ENCODE data around the gene PLA2G4B. TPM values are rescaled to one million over a fixed set of nuclear protein-coding genes. Genes with fewer than 3 reads are reported as not detected.

The PLA2G4B gene
- total RNA-seq, 1 experiment from 2014 or later: 11.0 TPM

DNA sequence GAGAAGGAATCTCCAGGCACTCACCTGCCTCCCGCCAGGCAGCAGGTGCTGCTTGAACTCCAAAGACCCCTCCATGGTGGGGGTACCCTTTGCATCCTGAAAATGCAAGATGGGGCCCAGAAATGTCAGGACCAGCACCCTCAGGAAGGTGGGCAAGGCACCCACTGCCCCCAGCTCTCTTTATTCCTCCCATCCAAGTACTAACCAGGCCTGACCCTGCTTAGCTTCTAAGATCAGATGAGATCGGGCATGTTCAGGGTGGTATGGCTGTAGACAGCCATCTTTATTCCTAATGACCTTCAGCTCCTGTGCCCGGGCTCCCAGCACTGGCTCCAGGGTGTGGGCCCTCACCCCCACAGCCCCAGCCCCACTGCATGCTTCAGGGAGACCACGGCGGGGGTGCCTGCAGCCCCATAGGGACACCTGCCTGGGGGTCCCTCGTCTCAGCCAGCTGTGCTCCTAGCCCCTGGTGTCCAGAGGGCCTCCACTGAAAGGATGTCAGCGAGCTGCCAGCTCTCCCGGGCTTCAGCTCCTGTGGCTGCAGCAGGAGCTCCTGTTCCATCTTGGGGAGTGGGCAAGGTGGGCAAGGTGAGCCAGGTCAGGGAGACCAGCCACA, 13.2 kb downstream of the PLA2G4B start:
- TF ChIP-seq FOXJ3 (CRISPR knock-in tag; IDR thresholded peaks at IDR 0.05; ENCODE audit: borderline replicate concordance) (no peak), JUN (CRISPR knock-in tag; IDR thresholded peaks at IDR 0.05) (no peak), ZBTB21 (CRISPR knock-in tag; IDR thresholded peaks at IDR 0.05; ENCODE audit: borderline replicate concordance) (no peak)
- TF ChIP-seq, protein P1, sequence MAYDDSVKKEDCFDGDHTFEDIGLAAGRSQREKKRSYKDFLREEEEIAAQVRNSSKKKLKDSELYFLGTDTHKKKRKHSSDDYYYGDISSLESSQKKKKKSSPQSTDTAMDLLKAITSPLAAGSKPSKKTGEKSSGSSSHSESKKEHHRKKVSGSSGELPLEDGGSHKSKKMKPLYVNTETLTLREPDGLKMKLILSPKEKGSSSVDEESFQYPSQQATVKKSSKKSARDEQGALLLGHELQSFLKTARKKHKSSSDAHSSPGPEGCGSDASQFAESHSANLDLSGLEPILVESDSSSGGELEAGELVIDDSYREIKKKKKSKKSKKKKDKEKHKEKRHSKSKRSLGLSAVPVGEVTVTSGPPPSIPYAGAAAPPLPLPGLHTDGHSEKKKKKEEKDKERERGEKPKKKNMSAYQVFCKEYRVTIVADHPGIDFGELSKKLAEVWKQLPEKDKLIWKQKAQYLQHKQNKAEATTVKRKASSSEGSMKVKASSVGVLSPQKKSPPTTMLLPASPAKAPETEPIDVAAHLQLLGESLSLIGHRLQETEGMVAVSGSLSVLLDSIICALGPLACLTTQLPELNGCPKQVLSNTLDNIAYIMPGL (CRISPR knock-in tag; IDR thresholded peaks at IDR 0.05): no peak
- TF ChIP-seq, protein P2, sequence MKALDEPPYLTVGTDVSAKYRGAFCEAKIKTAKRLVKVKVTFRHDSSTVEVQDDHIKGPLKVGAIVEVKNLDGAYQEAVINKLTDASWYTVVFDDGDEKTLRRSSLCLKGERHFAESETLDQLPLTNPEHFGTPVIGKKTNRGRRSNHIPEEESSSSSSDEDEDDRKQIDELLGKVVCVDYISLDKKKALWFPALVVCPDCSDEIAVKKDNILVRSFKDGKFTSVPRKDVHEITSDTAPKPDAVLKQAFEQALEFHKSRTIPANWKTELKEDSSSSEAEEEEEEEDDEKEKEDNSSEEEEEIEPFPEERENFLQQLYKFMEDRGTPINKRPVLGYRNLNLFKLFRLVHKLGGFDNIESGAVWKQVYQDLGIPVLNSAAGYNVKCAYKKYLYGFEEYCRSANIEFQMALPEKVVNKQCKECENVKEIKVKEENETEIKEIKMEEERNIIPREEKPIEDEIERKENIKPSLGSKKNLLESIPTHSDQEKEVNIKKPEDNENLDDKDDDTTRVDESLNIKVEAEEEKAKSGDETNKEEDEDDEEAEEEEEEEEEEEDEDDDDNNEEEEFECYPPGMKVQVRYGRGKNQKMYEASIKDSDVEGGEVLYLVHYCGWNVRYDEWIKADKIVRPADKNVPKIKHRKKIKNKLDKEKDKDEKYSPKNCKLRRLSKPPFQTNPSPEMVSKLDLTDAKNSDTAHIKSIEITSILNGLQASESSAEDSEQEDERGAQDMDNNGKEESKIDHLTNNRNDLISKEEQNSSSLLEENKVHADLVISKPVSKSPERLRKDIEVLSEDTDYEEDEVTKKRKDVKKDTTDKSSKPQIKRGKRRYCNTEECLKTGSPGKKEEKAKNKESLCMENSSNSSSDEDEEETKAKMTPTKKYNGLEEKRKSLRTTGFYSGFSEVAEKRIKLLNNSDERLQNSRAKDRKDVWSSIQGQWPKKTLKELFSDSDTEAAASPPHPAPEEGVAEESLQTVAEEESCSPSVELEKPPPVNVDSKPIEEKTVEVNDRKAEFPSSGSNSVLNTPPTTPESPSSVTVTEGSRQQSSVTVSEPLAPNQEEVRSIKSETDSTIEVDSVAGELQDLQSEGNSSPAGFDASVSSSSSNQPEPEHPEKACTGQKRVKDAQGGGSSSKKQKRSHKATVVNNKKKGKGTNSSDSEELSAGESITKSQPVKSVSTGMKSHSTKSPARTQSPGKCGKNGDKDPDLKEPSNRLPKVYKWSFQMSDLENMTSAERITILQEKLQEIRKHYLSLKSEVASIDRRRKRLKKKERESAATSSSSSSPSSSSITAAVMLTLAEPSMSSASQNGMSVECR (CRISPR knock-in tag; IDR thresholded peaks at IDR 0.05; ENCODE audit: borderline replicate concordance): no peak
- TF ChIP-seq, protein P3, sequence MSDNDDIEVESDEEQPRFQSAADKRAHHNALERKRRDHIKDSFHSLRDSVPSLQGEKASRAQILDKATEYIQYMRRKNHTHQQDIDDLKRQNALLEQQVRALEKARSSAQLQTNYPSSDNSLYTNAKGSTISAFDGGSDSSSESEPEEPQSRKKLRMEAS (CRISPR knock-in tag; IDR thresholded peaks at IDR 0.05): no peak
- TF ChIP-seq, protein P4, sequence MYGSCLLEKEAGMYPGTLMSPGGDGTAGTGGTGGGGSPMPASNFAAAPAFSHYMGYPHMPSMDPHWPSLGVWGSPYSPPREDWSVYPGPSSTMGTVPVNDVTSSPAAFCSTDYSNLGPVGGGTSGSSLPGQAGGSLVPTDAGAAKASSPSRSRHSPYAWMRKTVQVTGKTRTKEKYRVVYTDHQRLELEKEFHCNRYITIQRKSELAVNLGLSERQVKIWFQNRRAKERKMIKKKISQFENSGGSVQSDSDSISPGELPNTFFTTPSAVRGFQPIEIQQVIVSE (CRISPR knock-in tag; IDR thresholded peaks at IDR 0.05; ENCODE audit: borderline replicate concordance): no peak
- POLR2A ChIA-PET: interaction anchor here (0.6 to 2.0 kb wide), 4 partner anchors 12 to 515 kb away, joined by 3 to 5 read pairs (median 4); no protein-coding TSS in a partner anchor
- H3K27ac Mint-ChIP-seq: no peak overlapping the region
- no peaks in the 10 kb centered on the region for H3K27me3 Mint-ChIP-seq (ENCODE audit: low read depth)
- CTCF ChIA-PET: interaction anchor here (0.6 to 4.4 kb wide), 7 partner anchors 24 to 105 kb away, joined by 3 to 37 read pairs (median 4); partner anchors contain the start of gene MAPKBP1
- H3K36me3 Mint-ChIP-seq: peaks cover 10% of the 10 kb centered on the region
- no peak for ATAC-seq
- no peaks in the 10 kb centered on the region for H3K9me3 Mint-ChIP-seq
- no peak for DNase-seq (ENCODE audit: low spot score)
- peaks cover 4% of the 10 kb centered on the region for H3K4me1 Mint-ChIP-seq
- H3K4me3 Mint-ChIP-seq: no peak overlapping the region

DNA sequence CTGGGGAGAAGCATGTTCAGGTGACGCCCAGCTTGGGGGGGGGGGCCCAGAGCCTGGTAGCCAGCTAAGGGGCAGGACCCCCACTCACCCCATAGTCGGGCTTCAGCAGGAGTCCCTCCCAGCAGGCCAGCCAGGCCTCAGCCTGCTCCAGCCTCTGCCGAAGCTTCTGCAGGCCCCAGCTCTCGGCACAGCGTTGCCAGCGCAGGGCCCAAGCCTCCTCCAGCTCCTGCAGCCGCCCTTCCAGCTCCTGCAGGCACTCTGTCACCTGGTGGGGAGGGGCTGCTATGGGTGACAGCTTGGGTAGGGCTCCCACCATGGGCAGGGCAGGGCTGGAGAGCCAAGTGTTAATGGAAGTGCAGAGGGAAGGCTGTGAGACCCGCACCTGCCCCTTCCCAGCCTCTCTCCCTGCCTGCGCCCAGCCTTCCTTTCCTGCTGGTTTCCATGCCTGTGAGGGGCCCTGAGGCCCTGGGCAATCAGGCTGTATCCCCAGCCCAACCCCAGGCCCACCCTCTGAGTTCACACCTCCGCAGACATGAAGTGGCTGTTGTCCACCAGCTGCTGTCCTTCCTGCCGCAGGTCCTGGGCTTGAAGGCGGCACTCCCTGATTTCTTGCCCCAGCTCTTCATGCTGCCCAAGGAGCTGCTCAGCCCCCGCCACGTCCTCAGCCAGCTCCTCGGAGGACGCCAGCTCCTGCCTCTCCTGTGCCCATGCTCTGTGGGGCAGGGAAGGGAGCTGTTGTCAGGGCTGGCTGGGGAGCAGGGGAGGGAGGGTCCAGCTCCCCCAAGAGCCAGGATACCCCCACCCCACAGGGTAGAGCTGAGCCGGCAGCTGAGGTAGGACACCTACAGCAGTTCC, 14.3 kb downstream of the PLA2G4B start:
- POLR2A ChIA-PET: interaction anchor here (0.7 to 1.8 kb wide), 3 partner anchors 12 to 28 kb away, joined by 3 to 5 read pairs (median 3); no protein-coding TSS in a partner anchor
- Mint-ChIP-seq H3K27me3 (ENCODE audit: low read depth) (no peaks in the 10 kb centered on the region), H3K27ac (no peak overlapping the region), H3K9me3 (no peaks in the 10 kb centered on the region), H3K4me1 (peaks cover 4% of the 10 kb centered on the region), H3K36me3 (peaks cover 7% of the 10 kb centered on the region), H3K4me3 (no peak overlapping the region)
- CTCF ChIA-PET: interaction anchor here (0.6 to 4.4 kb wide), 4 partner anchors 52 to 291 kb away, joined by 3 to 37 read pairs (median 12); partner anchors contain the start of gene MAPKBP1
- no peak for ATAC-seq
- no peak for DNase-seq (ENCODE audit: low spot score)
- TF ChIP-seq, protein P5, sequence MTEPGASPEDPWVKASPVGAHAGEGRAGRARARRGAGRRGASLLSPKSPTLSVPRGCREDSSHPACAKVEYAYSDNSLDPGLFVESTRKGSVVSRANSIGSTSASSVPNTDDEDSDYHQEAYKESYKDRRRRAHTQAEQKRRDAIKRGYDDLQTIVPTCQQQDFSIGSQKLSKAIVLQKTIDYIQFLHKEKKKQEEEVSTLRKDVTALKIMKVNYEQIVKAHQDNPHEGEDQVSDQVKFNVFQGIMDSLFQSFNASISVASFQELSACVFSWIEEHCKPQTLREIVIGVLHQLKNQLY (CRISPR knock-in tag; IDR thresholded peaks at IDR 0.05): no peak
- TF ChIP-seq SP1 (CRISPR knock-in tag; conservative IDR thresholded peaks at IDR 0.05) (no peak), ETV6 (CRISPR knock-in tag; IDR thresholded peaks at IDR 0.05) (no peak), EMX1 (CRISPR knock-in tag; IDR thresholded peaks at IDR 0.05) (no peak), GABPB1 (CRISPR knock-in tag; IDR thresholded peaks at IDR 0.05) (no peak), ZNF416 (CRISPR knock-in tag; IDR thresholded peaks at IDR 0.05) (no peak), TEAD4 (CRISPR knock-in tag; IDR thresholded peaks at IDR 0.05) (no peak), ZNF121 (CRISPR knock-in tag; IDR thresholded peaks at IDR 0.05) (no peak), HMGA2 (CRISPR knock-in tag; IDR thresholded peaks at IDR 0.05) (no peak), RORB (CRISPR knock-in tag; IDR thresholded peaks at IDR 0.05) (no peak), GRHL2 (CRISPR knock-in tag; IDR thresholded peaks at IDR 0.05; ENCODE audit: insufficient replicate concordance, severe bottlenecking) (no peak)
- TF ChIP-seq, protein P6, sequence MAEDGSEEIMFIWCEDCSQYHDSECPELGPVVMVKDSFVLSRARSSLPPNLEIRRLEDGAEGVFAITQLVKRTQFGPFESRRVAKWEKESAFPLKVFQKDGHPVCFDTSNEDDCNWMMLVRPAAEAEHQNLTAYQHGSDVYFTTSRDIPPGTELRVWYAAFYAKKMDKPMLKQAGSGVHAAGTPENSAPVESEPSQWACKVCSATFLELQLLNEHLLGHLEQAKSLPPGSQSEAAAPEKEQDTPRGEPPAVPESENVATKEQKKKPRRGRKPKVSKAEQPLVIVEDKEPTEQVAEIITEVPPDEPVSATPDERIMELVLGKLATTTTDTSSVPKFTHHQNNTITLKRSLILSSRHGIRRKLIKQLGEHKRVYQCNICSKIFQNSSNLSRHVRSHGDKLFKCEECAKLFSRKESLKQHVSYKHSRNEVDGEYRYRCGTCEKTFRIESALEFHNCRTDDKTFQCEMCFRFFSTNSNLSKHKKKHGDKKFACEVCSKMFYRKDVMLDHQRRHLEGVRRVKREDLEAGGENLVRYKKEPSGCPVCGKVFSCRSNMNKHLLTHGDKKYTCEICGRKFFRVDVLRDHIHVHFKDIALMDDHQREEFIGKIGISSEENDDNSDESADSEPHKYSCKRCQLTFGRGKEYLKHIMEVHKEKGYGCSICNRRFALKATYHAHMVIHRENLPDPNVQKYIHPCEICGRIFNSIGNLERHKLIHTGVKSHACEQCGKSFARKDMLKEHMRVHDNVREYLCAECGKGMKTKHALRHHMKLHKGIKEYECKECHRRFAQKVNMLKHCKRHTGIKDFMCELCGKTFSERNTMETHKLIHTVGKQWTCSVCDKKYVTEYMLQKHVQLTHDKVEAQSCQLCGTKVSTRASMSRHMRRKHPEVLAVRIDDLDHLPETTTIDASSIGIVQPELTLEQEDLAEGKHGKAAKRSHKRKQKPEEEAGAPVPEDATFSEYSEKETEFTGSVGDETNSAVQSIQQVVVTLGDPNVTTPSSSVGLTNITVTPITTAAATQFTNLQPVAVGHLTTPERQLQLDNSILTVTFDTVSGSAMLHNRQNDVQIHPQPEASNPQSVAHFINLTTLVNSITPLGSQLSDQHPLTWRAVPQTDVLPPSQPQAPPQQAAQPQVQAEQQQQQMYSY (CRISPR knock-in tag; IDR thresholded peaks at IDR 0.05): no peak
- TF ChIP-seq, protein P7, sequence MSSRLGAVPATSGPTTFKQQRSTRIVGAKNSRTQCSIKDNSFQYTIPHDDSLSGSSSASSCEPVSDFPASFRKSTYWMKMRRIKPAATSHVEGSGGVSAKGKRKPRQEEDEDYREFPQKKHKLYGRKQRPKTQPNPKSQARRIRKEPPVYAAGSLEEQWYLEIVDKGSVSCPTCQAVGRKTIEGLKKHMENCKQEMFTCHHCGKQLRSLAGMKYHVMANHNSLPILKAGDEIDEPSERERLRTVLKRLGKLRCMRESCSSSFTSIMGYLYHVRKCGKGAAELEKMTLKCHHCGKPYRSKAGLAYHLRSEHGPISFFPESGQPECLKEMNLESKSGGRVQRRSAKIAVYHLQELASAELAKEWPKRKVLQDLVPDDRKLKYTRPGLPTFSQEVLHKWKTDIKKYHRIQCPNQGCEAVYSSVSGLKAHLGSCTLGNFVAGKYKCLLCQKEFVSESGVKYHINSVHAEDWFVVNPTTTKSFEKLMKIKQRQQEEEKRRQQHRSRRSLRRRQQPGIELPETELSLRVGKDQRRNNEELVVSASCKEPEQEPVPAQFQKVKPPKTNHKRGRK (CRISPR knock-in tag; IDR thresholded peaks at IDR 0.05; ENCODE audit: borderline replicate concordance): no peak
